Measurements from ENCODE around the gene BCL2L14. TPM values are rescaled to one million over a fixed set of nuclear protein-coding genes. Genes with fewer than 3 reads are reported as not detected.

BCL2L14 gene
- total and polyA plus RNA-seq, 2 of the 4 experiments (the other 2 are of a cell fraction), result not detected

DNA sequence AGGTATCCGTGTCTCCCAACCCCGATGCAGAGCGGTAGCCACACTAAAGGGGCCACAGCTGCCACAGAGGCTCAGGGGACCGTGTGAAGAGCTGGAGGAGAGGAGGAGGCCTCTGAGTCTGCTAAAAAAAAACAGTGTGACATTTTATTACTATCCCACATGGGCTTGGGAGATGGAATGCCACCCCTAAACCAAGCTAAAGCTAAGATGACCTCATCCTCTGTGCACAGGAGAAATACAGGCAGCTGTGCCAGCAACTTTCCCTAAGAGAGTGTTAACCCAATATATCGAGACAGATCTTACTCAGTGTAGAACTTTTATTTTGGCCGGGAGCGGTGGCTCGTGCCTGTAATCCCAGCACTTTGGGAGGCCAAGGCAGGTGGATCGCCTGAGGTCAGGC, 18.0 kb downstream of the BCL2L14 start:
- H2AK9ac ChIP-seq (replicated peaks; ENCODE audit: low read depth, low read length, poor library complexity), result no peak overlapping the region
- no TSS peak for BruUV-seq (replicated peaks)
- dilution Hi-C loops (cut with HindIII; ENCODE audit: low sequenced_read_pairs, unreplicated experiment), result no loop called here
- H3K79me1 ChIP-seq (ENCODE audit: low read depth in 1 of 2, low read length in 2 of 2), result no peaks in the 10 kb centered on the region
- no peak overlapping the region for H4K8ac ChIP-seq (ENCODE audit: low read depth in 2 of 2, low read length in 2 of 2)
- no peak overlapping the region for H3K27ac ChIP-seq (ENCODE audit: insufficient read depth, low read length)
- H3K4me2 ChIP-seq (ENCODE audit: low read depth, low read length), result no peak overlapping the region
- H3K4ac ChIP-seq (ENCODE audit: low read depth, low read length), result no peak overlapping the region; the same call in 1 of the 2 replicates
- 100% methylated on average over 1 of the region's 9 CpGs; no CpG with 5 or more reads in 1 of the 2 experiments for WGBS, 2 experiments (ENCODE audit: extremely low coverage in 2 of 2, insufficient read length in 1 of 2)
- H3K9ac ChIP-seq (ENCODE audit: low read depth, low read length), result no peak overlapping the region
- ATAC-seq (ENCODE audit: low read depth), result no peak
- in situ Hi-C loops (cut with MboI; ENCODE audit: low sequenced_read_pairs), result loop anchor here (10.0 kb wide), 1 partner anchor 246 kb away; no protein-coding TSS in a partner anchor
- ChIA-PET POLR2A (ENCODE audit: unreplicated experiment) (no interaction called here), CTCF (interaction anchor here (0.6 kb wide), 1 partner anchor 31 kb away, joined by 4 read pairs; no protein-coding TSS in a partner anchor)
- no peak overlapping the region for H3K4me3 ChIP-seq (ENCODE audit: insufficient read depth, low read depth, low read length)
- no peak overlapping the region for H3K23ac ChIP-seq (ENCODE audit: low read depth, low read length)
- H4K91ac ChIP-seq (ENCODE audit: insufficient read depth, low read depth, low read length), result no peak overlapping the region
- no peaks in the 10 kb centered on the region for H3K36me3 ChIP-seq (ENCODE audit: control insufficient read depth, insufficient read depth, low read length)
- H2BK5ac ChIP-seq (ENCODE audit: low read depth, low read length, poor library complexity, severe bottlenecking), result no peak overlapping the region
- no peak overlapping the region for H3K56ac ChIP-seq (ENCODE audit: extremely low read depth, insufficient read depth, low read length)
- peaks cover 4% of the 10 kb centered on the region for H4K20me1 ChIP-seq (ENCODE audit: insufficient read depth, low read length)
- no peak overlapping the region for H2AK5ac ChIP-seq (ENCODE audit: low read depth, low read length)
- no peak overlapping the region for H3K18ac ChIP-seq (ENCODE audit: low read depth, low read length)
- peaks cover 14% of the 10 kb centered on the region for H3K9me1 ChIP-seq (ENCODE audit: insufficient read depth, low read length)
- peak overlapping the region; percentile 22 for H2BK20ac ChIP-seq (ENCODE audit: low read depth, low read length)
- no peaks in the 10 kb centered on the region for H3K27me3 ChIP-seq (ENCODE audit: control insufficient read depth, insufficient read depth, low read length)
- H3K4me1 ChIP-seq (ENCODE audit: control insufficient read depth, insufficient read depth, low read length), result peaks cover 8% of the 10 kb centered on the region
- no peak overlapping the region for H3K14ac ChIP-seq (replicated peaks; ENCODE audit: low read depth, low read length)
- H3K9me3 ChIP-seq (ENCODE audit: control insufficient read depth, insufficient read depth, low read length), result peaks cover 6% of the 10 kb centered on the region; the same call in 1 of the 2 replicates
- H4K5ac ChIP-seq (ENCODE audit: low read depth, low read length), result no peak overlapping the region
- TF ChIP-seq RAD21 (IDR thresholded peaks at IDR 0.05; ENCODE audit: low read length) (no peak), FOS (IDR thresholded peaks at IDR 0.05; ENCODE audit: low read depth, low read length) (no peak), CEBPB (IDR thresholded peaks at IDR 0.05; ENCODE audit: low read depth, low read length) (no peak), BHLHE40 (IDR thresholded peaks at IDR 0.05; ENCODE audit: low read depth, low read length) (no peak), RCOR1 (IDR thresholded peaks at IDR 0.05; ENCODE audit: insufficient replicate concordance, low read length) (no peak), MAZ (IDR thresholded peaks at IDR 0.05; ENCODE audit: borderline replicate concordance, low read depth, low read length) (no peak), USF2 (IDR thresholded peaks at IDR 0.05; ENCODE audit: low read depth, low read length) (no peak), RFX5 (IDR thresholded peaks at IDR 0.05; ENCODE audit: low read depth, low read length) (no peak), SMC3 (IDR thresholded peaks at IDR 0.05; ENCODE audit: low read depth, low read length) (no peak), CHD1 (IDR thresholded peaks at IDR 0.05; ENCODE audit: low read depth, low read length) (no peak), NFE2L2 (IDR thresholded peaks at IDR 0.05; ENCODE audit: low read depth, low read length) (no peak), MXI1 (IDR thresholded peaks at IDR 0.05; ENCODE audit: borderline replicate concordance, low read depth, low read length) (no peak), POLR2A (IDR thresholded peaks at IDR 0.05; ENCODE audit: low read depth, low read length) (no peak), MAFK (IDR thresholded peaks at IDR 0.05; ENCODE audit: low read depth, low read length) (no peak)
- TF ChIP-seq, protein P1, sequence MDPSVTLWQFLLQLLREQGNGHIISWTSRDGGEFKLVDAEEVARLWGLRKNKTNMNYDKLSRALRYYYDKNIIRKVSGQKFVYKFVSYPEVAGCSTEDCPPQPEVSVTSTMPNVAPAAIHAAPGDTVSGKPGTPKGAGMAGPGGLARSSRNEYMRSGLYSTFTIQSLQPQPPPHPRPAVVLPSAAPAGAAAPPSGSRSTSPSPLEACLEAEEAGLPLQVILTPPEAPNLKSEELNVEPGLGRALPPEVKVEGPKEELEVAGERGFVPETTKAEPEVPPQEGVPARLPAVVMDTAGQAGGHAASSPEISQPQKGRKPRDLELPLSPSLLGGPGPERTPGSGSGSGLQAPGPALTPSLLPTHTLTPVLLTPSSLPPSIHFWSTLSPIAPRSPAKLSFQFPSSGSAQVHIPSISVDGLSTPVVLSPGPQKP (IDR thresholded peaks at IDR 0.05; ENCODE audit: borderline replicate concordance, low read depth, low read length), result no peak
- H2BK120ac ChIP-seq (ENCODE audit: low read depth, low read length), result no peak overlapping the region
- H2BK15ac ChIP-seq (ENCODE audit: low read depth, low read length), result no peak overlapping the region
- no peak for DNase-seq
- H2AFZ ChIP-seq (replicated peaks; ENCODE audit: low read length, poor library complexity), result no peak overlapping the region
- intact Hi-C loops (cut with micrococcal nuclease), result no loop called here
